Measurements from ENCODE around the gene TEX29. TPM values are rescaled to one million over a fixed set of nuclear protein-coding genes. Genes with fewer than 3 reads are reported as not detected.

TEX29 gene
- polyA plus RNA-seq, 1 donor: 0.35 TPM

DNA sequence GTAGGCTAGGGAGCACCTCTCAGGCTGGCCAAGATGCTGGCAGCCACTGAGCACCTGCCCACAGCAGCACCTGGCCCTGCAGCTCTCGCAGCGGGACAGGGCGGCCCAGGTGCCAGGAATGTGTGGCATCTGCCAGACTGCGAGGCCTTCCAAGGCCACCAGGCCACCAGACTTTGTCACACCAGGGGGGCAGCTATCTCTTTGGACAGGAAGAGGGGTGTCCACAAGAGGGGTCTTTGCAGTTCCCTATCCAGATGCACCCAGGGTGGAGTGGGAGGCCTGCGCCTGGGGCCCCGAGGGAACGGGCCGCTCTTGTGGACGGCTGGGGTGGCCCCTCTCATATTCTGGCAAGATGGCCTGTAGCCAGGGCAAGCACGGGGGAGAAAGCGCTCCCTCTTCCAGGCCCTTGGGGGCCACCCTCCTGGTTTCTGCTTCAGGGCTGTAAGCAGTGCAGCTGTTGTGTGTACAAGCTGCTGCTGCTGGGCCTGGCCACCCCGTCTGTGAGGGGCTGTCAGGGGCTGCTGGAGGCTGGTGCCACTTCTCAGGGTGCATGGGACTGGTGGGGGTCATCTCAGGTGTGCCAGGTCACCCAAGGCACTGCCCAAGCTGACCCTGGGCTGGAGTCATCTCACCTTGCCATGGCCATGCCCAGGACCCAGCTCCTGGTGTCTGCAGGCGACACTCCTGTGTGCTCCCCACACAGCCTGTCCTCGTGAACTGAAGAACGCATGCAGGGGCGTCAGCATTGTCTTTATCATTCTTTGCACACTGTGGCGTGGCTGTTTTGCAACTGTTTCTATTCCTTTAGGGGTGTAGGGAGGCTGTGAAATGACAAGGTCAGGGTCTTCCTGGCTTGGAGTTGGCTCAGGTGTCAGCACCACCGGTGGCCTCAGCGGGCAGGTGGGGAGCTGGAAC, 1.8 kb downstream of the TEX29 start:
- no peak for DNase-seq

DNA sequence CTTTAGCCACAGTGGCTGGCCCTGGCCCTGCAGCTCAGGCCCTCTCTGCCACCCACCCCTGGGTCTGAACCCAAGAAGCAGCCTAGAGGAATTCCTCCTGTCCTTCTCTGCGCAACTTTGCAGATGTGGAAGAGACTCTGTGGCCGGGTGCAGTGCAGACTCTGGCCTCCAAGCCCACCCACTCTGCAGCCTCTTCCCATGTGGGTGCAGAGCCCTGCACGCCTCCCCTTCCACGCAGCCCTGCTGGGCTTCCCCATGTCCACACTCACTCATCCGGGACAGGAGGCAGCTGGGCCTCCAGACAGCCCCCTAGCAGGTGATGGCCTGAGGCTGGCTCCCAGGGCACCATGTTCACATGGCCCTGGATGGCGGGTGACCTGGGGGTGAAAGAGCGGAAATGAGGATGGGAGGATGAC, 2.5 kb downstream of the TEX29 start:
- DNase-seq: no peak

DNA sequence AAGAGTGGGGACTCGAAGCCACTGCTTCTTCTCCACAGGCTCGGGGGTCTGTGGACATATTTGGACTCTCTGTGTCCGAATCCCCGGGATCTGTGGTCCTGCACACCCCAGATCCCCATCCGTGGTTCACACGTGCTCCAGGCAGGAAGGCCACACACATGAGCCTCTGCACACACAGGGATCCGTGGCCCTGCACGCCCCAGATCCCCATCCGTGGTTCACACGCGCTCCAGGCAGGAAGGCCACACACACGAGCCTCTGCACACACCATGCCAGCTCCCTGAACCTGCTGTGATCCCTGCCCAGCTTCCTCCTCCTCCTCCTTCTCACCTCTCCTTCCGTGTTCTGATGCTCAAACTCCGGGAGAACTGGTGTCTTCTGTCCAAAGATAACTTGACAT, 3.1 kb downstream of the TEX29 start:
- DNase-seq: no peak

DNA sequence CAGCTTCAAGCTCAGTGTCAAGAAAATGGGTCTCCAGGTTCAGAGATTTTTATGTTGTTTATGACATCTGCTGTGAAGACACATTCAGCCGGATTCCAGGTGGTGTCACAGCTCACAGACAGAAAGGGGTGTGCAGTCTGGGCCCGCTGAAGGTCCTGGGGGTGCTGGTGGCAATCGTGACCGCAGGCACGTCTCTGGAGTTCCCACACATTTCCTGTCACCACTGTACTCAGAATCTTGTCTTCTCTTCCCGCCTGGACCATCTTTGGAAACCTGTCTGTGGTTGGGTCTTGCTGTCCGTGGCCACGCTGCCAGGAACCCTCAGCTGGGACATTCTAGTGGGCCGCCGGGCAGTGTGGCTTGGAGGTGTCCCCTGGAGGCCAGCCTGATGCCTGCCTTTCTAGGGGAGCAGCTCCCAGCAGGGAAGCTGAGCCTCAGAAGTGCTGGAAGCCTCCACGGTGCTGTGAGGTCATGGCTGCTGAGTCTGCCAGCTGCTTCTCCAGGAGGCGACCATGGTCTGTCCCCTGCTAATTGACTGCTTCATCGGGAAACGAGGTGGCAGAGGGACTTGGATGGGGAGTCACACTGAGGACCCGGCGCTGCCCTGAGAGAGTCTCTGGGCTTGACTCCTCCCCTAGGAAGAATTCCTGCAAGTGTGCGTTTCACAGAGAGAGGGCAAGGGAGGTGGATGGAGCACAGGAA, 3.7 kb downstream of the TEX29 start:
- DNase-seq: no peak

DNA sequence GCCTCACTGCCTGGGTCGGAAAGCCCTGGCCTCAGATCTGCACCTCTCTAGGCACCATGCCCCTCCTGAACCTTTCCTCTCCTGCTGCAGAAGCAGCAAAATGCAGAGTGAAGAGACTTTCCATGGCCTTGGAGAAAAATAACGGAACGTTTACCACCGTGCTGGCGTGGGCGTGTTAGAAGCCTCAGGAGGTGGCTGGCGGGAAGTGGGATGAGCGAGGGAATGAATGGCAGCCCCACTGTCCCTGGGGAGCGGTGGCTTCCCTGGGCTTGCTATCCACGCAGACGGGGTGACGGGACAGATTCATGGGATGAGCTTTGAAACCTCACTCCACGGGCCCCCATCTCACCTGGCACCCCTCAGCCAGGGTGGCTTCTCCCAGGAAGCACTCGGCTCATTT, 4.3 kb downstream of the TEX29 start:
- no peak for DNase-seq

DNA sequence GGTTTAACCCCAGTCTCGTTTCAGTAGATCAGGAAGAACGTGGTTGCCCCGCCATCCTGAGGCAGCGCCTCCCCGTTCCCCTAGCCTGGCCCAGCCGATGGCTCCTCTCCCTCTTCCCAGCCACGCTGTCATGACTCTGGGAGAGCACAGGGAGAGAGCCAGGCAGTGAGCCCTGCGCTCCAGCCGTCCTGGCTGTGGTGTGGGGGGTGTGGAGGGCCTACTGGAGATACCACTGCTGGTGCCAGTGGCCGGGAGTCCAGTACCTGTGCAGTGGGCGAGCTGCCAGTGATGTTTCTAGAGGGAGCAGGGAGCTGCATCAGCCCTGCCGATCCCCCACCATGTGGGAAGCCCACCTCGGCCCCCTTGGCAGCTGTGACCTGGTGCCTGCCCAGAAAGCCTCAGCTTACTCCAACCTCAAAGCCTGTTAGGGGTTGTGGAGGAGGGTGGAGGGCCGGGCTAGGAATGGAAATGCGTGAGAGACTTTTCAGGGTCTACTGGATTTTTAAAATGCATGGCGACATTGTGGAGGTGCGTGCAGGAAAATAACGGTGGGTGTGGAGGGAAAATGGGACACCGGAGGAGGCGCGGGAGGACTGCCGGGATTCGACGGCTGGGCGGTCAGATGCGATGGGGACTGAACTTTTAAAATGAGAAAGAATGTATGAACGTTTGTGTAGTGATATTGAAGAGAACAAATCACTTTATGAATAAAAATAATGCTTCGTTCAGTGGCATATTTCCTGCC, 4.9 kb downstream of the TEX29 start:
- no peak for DNase-seq

DNA sequence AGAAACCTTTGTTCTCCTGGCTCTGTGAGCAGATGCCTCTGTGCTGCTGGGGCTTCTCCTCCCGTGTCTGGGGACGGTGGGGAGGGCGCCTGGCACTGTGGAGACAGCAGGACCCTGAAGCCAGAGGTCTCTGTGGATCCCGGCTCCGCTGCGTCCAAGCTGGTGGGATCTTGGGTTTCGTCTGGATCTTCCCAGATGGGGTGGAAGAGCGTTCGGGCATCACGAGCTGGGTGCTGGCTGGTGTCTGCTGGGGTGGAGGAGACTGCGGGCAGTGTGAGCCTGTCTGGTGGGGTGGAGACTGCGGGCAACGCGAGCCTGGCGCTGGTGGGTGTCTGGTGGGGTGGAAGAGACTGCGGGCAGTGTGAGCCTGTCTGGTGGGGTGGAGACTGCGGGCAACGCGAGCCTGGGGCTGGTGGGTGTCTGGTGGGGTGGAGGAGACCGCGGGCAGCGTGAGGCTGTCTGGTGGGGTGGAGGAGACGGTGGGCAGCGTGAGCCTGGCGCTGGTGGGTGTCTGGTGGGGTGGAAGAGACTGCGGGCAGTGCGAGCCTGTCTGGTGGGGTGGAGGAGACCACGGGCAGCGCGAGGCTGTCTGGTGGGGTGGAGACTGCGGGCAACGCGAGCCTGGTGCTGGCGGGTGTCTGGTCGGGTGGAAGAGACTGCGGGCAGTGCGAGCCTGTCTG, 5.6 kb downstream of the TEX29 start:
- no peak for DNase-seq

DNA sequence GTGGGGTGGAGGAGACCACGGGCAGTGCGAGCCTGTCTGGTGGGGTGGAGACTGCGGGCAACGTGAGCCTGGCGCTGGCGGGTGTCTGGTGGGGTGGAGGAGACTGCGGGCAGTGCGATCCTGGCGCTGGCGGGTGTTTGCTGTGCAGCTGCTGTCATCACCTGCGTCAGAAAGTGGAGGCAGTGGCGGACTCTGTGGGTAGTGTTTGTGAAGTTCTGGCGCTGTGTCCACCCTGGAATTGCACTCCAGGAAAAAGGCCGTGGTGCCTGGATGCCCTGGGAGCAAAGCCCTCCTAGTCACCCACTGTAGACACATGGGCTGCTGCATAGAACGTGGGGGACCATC, 6.2 kb downstream of the TEX29 start:
- no peak for DNase-seq

DNA sequence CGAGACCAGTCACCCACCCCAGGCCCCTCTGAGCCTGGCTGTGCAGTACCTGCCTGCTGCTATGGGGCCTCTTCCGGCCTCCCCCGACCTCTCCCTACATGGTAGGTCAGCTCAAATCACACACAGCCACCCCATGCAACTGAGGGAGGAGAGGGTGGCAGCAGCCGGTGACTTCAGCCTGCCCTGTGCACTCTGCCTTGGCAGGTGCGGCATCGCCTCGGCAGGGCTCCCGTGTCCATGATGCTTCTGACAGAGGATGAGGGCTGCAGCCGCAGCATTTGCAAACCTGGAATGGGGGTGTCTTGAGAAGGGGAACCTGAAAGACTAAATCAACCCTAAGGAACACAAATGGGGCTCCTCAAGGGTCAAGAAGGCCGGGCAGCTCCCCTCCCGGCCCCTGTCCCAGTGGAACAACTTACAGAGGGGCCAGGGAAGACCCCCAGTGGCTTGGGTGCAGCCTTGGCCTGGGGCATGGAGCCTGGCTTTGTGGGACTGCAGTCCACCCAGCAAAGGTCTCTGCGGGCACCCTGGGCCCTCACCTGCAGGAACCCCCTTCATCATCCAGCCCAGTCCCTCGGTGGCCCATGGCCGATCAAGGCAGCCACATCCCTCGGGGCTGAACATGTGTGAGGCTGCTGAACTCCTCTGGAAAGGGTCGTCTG, 6.7 kb downstream of the TEX29 start:
- DNase-seq: no peak

DNA sequence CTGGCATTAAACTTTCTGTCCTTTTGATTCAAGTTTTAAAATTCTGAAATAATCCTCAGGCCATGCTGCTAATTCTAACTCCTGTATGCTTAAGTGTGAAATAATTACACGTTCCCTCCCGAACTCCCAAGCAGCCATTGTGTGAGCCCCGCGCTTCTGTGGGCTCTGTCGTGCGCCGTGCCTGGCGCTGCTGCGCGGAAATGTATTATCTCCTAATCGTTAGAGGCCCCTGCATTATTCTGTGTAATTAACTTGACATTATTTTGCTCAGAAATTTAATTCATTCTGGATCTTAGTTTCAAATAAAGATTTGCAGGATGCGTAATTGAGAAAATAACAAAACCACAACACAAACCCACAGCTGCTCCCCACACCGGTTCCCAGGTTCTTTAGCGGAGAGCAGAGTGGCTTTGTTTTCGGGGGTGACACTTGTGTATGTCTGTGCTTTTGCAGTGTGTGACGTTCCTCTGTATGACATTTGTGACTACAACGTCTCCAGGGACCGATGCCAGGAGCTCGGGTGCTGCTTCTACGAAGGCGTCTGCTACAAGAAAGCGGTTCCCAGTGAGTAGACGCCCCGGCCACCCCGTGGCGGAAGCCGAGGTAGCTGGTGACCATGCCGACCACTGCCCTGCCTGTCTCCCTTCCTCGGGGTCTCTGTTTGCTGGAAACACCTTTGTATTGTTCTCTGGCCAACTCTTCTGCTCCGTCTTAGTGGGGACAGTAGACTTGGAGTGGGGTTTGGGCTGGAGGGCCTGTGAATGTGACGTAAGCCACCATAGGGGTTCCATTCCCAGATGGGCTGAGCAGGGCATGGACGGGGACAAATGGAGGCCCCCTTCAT, 7.5 kb downstream of the TEX29 start:
- no peak for DNase-seq

DNA sequence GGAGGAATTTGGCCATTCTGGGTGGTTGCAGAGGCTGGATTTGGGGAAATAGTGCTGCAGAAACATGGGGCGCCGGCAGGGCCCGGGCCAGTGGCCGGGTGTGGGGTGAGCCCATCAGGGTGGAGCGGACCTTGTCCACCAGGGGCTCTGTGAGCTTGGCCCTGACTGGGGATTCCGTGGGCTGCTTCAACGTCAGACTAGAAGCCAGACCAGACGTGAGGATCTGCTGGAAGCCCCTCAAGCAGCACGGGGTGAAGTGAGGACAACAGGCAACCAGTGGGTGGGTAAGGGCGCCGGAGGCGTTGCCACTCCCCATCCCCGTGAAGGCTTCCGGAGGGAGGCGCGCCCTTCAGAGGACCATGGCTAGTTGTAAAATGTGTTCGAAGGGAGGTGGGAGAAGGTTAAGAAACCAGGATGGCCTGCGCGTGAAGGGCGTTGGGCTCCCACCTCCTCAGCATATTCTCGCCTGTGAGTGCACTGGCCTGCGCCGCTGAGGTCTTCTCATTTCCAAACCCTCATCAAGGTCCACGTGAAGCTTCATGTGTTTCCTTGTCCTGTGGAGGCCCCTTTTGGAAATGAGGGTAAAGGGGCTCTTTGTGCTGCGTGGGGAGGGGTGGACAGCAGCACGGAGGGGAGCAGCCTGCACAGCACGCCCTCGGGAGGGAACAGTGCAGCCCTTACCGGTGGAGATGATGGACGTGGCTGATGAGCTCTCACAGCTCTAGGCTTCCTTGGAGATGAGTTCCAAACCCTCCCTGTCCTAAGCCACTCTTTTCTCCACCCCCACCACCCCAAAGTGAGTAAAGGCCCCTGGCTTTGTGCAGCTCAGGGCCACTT, 8.3 kb downstream of the TEX29 start:
- no peak for DNase-seq

DNA sequence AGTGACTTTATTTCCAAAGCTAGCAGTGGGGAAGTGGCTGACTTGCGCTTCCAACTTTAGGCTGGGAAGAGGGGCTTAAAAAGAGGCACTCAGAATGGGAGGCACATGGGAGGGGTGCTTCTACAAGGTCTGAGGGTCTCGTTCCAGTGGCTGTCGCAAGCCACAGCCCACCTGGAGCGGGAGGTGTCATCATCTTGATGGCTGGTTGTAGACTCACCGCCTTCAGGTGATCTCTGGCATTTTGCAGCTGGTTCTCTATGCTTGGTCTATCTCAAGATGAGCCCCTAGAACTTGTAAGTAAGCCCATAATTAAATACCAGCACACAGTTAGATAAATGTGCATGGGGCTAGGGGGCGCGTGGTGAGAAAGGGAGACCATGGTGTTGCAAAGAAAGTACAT, 9.2 kb downstream of the TEX29 start:
- DNase-seq: no peak

DNA sequence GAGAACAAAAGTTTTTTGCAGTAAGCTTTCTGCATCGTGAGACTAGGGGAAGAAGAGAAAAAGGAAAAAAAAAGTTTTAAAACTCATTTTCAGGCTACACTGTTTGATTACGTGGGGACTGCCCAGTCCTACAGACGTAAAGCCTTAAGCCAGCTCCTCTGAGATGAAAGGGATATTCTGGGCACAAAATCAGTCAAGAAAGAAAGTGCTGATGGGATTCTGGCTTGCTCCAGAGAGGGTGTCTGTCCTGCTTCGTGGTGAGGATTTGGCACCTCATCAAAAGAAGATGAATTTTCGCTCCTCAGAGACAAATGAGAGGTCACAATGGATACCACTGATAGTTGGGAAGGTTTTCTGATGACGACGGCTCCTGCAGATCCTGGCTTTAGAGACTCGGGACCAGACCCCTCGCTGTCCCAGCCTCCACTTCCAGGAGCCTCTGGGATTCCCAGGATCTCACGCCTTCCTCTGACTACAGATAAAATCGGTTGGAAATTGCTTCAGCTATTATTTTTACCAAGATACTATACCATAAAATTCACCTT, 9.7 kb downstream of the TEX29 start:
- no peak for DNase-seq

DNA sequence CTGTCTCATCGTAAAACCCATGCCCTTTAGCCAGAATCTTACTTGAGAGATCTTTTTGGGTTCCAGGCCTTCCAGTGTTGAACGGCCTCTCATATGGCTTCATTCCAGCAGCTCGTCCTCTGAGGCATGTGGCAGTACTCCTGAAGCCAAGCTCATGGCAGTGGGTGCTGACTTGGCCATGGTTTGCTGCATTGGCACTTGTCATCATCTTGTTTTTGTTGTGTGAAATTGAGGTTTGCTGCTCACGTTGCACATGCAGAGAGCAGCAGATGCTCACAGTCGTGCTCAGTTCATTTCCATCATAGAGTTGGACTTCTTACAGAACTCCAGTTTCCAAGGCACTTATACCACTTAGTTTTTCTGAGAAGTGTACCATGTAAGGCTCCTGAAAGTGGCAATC, 14.9 kb downstream of the TEX29 start:
- DNase-seq: no peak

DNA sequence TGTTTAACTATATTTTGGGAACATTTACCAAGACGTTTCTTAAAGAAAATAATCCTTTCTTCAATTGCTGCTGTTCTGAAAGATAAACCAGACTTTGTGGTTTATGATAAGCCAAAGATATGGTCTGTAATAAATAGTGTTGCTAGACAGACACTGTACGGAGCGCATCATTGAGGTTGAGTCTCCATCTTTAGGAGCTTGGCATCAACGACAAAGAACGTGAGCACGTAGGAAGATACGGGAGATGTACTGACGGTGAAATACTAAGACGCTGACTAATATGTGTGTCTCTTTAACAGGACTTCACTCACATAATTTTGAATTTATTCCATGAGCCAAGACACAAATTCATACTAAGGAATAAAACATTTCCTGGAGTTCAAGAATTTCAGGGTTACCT, 16.2 kb downstream of the TEX29 start:
- no peak for DNase-seq

DNA sequence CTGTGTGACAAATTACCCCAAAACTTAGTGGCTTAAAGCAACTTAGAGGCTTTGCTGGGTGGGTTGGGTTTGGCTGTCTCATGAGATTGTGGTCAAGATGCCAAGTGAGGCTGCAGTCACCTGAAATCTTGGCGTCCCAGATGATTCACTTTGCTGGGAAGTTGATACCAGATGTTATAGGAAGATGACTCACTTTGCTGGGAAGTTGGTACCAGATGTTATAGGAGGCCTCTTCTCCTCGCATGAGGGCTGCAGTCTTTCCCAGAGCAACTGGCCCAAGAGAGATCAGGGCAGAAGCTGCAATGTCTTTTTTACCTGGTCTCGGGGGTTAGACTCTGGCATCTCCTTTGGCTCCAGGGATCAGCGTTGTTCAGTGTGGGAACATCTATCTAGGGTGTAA, 16.8 kb downstream of the TEX29 start:
- DNase-seq: no peak

DNA sequence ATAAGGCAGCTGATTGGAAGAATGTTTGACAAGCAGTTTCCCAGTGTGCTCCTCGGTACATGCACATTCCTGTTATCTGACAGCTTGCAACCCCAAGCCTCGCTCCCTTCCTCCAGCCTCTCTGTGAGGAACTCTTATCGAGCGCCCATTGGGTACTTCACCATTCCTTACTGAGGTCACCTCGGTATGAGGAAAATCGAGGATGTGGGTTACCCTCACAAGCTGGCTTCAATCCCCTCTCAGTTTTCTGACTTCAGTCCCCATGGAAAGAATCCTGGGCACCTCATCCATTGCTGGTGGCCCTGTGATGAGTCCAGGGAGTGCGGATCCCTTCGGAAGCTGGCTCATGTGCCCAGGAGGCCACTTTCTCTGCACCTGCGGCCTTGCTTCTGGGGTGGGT, 17.3 kb downstream of the TEX29 start:
- DNase-seq: no peak

DNA sequence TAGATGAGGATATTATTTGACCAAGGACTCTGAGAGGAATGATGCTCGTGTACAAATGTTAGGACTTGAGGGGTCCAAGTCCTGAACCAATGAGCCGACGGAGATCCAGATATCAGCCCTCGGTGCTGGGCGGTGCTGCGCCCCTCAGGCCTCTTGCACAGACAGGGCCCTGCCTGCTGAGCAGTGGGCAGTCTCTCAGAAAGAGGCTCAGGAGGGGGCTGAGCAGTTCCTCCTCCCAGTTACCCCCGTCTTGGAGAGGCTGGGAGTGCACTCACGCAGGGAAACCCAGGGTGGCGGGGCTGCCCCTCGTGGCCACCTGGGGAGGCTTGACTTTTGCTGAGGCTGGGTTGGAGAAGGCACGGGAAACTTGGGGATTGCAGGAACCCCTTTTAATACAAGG, 18.4 kb downstream of the TEX29 start:
- DNase-seq: no peak

DNA sequence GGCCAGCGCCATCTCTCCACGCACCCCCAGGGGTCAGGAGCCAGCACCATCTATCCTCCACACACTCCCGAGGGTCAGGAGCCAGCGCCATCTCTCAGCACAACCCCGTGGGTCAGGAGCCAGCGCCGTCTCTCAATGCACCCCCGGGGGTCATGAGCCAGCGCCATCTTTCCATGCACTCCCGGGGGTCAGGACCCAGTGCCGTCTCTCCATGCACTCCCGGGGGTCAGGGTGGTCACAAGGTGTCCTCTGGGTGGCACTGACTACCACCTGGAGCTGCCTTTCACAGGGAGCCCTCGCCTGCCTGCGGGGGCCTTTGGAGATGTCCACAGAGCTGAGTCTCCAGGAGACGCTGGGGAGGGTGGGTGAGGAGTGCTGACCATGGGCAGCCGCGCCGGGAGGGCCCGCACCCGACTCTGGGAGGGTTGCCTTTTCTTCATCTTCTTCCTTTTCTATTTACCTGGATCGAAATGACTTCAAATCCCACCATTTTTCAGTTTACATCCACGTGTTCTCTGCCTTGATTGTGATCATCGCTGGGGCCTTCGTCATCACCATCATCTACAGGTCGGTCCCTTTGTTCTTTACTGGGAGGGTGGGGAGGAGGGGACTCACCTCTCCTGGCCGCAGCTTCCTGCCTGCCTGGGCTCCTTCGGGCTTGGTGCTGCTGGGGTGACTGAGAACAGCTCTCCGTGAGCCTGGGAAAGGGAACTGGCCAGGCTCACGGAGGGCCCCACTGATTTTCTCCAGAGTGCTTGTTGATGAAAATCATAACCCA, 19.1 kb downstream of the TEX29 start:
- no peak for DNase-seq

Measured in left kidney (tissue), 2 donors.